ENCODE data around the gene EPPIN.

DNA sequence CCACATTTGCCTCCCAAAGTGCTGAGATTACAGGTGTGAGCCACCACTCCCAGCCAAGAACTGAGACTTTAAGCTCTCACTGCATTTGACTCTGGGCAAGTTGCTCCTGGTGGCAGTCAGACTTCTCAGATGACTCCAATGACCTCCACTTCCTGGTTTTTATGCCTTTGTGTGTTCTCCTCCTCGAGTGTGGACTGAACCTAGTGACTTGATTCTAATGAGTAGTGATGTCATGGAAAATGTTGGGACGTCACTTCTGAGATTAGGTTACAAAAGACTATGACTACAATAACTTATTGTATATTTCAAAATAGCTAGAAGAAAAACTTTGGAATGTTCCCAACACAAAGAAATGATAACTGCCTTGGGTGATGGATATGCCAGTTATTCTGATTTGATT is 43.8 kb downstream of the EPPIN start:
- TF ChIP-seq, protein P1, sequence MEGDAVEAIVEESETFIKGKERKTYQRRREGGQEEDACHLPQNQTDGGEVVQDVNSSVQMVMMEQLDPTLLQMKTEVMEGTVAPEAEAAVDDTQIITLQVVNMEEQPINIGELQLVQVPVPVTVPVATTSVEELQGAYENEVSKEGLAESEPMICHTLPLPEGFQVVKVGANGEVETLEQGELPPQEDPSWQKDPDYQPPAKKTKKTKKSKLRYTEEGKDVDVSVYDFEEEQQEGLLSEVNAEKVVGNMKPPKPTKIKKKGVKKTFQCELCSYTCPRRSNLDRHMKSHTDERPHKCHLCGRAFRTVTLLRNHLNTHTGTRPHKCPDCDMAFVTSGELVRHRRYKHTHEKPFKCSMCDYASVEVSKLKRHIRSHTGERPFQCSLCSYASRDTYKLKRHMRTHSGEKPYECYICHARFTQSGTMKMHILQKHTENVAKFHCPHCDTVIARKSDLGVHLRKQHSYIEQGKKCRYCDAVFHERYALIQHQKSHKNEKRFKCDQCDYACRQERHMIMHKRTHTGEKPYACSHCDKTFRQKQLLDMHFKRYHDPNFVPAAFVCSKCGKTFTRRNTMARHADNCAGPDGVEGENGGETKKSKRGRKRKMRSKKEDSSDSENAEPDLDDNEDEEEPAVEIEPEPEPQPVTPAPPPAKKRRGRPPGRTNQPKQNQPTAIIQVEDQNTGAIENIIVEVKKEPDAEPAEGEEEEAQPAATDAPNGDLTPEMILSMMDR (conservative IDR thresholded peaks at IDR 0.05) = no peak
- no peak for TF ChIP-seq EZH2 (IDR thresholded peaks at IDR 0.05; ENCODE audit: low read depth)
